WERI-Rb-1 (cell line): ENCODE measurements around the gene TCF7L1.
"Not testable (repeated sequence)": the region's sequence is repeated elsewhere in the genome, so short reads cannot be mapped to it uniquely, and the experiment has no call there.

ENCODE experiments used
- DNase-seq: peaks from one replicate; pipeline ENCODE4 v3.0.0-alpha.2; 2020
- H3K27ac ChIP-seq: fragments of 250-450 bp; sonication (Bioruptor Pico); 2 replicates; pipeline ENCODE4 v1.5.1; 2020; ENCODE audit warnings: mild to moderate bottlenecking, moderate library complexity
- H3K27me3 ChIP-seq: fragments of 250-450 bp; sonication (Bioruptor Pico); 2 replicates; pipeline ENCODE4 v1.5.1; 2021; ENCODE audit warnings: mild to moderate bottlenecking, low read depth, moderate library complexity; ENCODE audit not compliant: insufficient read depth, severe bottlenecking
- H3K36me3 ChIP-seq: fragments of 250-450 bp; sonication (Bioruptor Pico); 2 replicates; pipeline ENCODE4 v1.5.1; 2020; ENCODE audit warnings: mild to moderate bottlenecking, moderate library complexity
- H3K4me3 ChIP-seq: 2 replicates; pipeline ENCODE4 v1.5.1; 2011; ENCODE audit warnings: low read depth, mild to moderate bottlenecking, control low read depth, low read length
- H3K9me3 ChIP-seq: fragments of 250-450 bp; sonication (Bioruptor Pico); 2 replicates; pipeline ENCODE4 v1.5.1; 2021; ENCODE audit warnings: mild to moderate bottlenecking, moderate library complexity; ENCODE audit not compliant: severe bottlenecking
- CTCF ChIP-seq: IDR thresholded peaks from 2 replicates; pipeline ENCODE4 v1.5.1; 2011; ENCODE audit warnings: low read depth, mild to moderate bottlenecking, control low read depth, inconsistent platforms, low read length

Gene TCF7L1

GRCh38 chr2:85330839-85331636, 197.8 kb downstream of the TCF7L1 start:
- H3K4me3 ChIP-seq, result no peak overlapping the region
- H3K9me3 ChIP-seq, result no peaks in the 10 kb centered on the region
- peaks cover 10% of the 10 kb centered on the region for H3K36me3 ChIP-seq
- no peak for TF ChIP-seq CTCF
- H3K27me3 ChIP-seq, result no peaks in the 10 kb centered on the region
- no peak overlapping the region for H3K27ac ChIP-seq
- no peak for DNase-seq

- H3K9me3 ChIP-seq, H3K36me3 ChIP-seq, DNase-seq, H3K4me3 ChIP-seq, H3K27ac ChIP-seq, H3K27me3 ChIP-seq: not testable (repeated sequence)
Measured at GRCh38 chr2:85333877-85334276, 200.7 kb downstream of the TCF7L1 start.

GRCh38 chr2:85334928-85335327, 201.7 kb downstream of the TCF7L1 start:
- no peak overlapping the region for H3K4me3 ChIP-seq
- H3K27ac ChIP-seq, result no peak overlapping the region
- no peaks in the 10 kb centered on the region for H3K27me3 ChIP-seq
- no peaks in the 10 kb centered on the region for H3K9me3 ChIP-seq
- no peak for TF ChIP-seq CTCF
- H3K36me3 ChIP-seq, result no peaks in the 10 kb centered on the region
- DNase-seq, result no peak

- no peak for DNase-seq
- Histone ChIP-seq H3K27me3 (no peaks in the 10 kb centered on the region), H3K9me3 (no peaks in the 10 kb centered on the region), H3K4me3 (no peak overlapping the region), H3K36me3 (peaks cover 4% of the 10 kb centered on the region), H3K27ac (no peak overlapping the region)
- TF ChIP-seq CTCF, result no peak
Measured at GRCh38 chr2:85340034-85340892, 207.1 kb downstream of the TCF7L1 start.

GRCh38 chr2:85341269-85342029, 208.3 kb downstream of the TCF7L1 start:
- Histone ChIP-seq H3K27me3 (no peaks in the 10 kb centered on the region), H3K27ac (no peak overlapping the region), H3K4me3 (no peak overlapping the region), H3K9me3 (no peaks in the 10 kb centered on the region), H3K36me3 (peaks cover 13% of the 10 kb centered on the region)
- no peak for TF ChIP-seq CTCF
- DNase-seq, result no peak

- Histone ChIP-seq H3K36me3 (peaks cover 13% of the 10 kb centered on the region), H3K9me3 (no peaks in the 10 kb centered on the region), H3K27ac (no peak overlapping the region), H3K27me3 (no peaks in the 10 kb centered on the region), H3K4me3 (no peak overlapping the region)
- DNase-seq, result no peak
- no peak for TF ChIP-seq CTCF
Measured at GRCh38 chr2:85342156-85342555, 209.0 kb downstream of the TCF7L1 start.

- H3K36me3 ChIP-seq, result peaks cover 16% of the 10 kb centered on the region
- H3K9me3 ChIP-seq, DNase-seq, H3K27ac ChIP-seq, H3K27me3 ChIP-seq, H3K4me3 ChIP-seq: not testable (repeated sequence)
Measured at GRCh38 chr2:85343207-85343895, 210.2 kb downstream of the TCF7L1 start.
